SK-MEL-5 (cell line): ENCODE results near the gene PLA2G2E. TPM values are rescaled to one million over a fixed set of nuclear protein-coding genes. Genes with fewer than 3 reads are reported as not detected.

Experiments
- total RNA-seq: library from RNA; depleted of rRNA; stranded (reverse); fragments of >200 nt; shearing (Covaris generic); gene quantifications from 2 replicates; pipeline ENCODE4 v1.2.3, GENCODE V29; 2014; rRNA removed

Gene PLA2G2E
- total RNA-seq, 1 experiment from 2014 or later: not detected

Other genes with a start within 250 kb of the PLA2G2E start
- gene TMCO4, start 123.7 kb downstream of the PLA2G2E start, total RNA-seq: 15.9 and 19.8 TPM in 2 replicates
- gene RNF186, start 108.3 kb downstream of the PLA2G2E start, total RNA-seq: not detected in 2 replicates
- 3.5 and 11.0 TPM in 2 replicates for gene OTUD3, start 41.2 kb downstream of the PLA2G2E start, total RNA-seq
- not detected in 2 replicates for gene PLA2G2A, start 56.0 kb upstream of the PLA2G2E start, total RNA-seq
- gene PLA2G5, start 146.6 kb upstream of the PLA2G2E start, total RNA-seq: not detected in 2 replicates
- not detected in 2 replicates for gene PLA2G2D, start 195.9 kb upstream of the PLA2G2E start, total RNA-seq
- not detected in 2 replicates for gene PLA2G2F, start 215.7 kb upstream of the PLA2G2E start, total RNA-seq